Uterus (tissue), 4 donors: Measurements from ENCODE around the gene PTPRG. TPM values are rescaled to one million over a fixed set of nuclear protein-coding genes. Genes with fewer than 3 reads are reported as not detected.

Source experiments
- DNase-seq, 2 donors: peaks; one replicate each; pipeline ENCODE4 v3.0.0-alpha.2; 2019 to 2020
- H3K27ac ChIP-seq, 2 donors: fragments of 200-600 bp; sonication (generic); 1 replicate in 1 of 2; 2 replicates in 1 of 2; pipeline ENCODE4 v1.5.1; 2016 to 2018
- H3K27me3 ChIP-seq, 2 donors: fragments of 200-600 bp; sonication (generic); one replicate each; pipeline ENCODE4 v1.5.1; 2018 to 2019; ENCODE audit warnings: control low read depth in 1 of 2
- H3K36me3 ChIP-seq, 2 donors: fragments of 200-600 bp; sonication (generic); one replicate each; pipeline ENCODE4 v1.5.1; 2019; ENCODE audit warnings: control low read depth in 1 of 2
- H3K4me1 ChIP-seq, 2 donors: fragments of 200-600 bp; sonication (generic); one replicate each; pipeline ENCODE4 v1.5.1; 2018 to 2019; ENCODE audit warnings: control low read depth in 1 of 2
- H3K4me3 ChIP-seq, 2 donors: fragments of 200-600 bp; sonication (generic); 1 replicate in 1 of 2; 2 replicates in 1 of 2; pipeline ENCODE4 v1.5.1; 2018 to 2019; ENCODE audit warnings: mild to moderate bottlenecking in 1 of 2
- H3K9me3 ChIP-seq, 2 donors: fragments of 200-600 bp; sonication (generic); one replicate each; pipeline ENCODE4 v1.5.1; 2019; ENCODE audit warnings: control low read depth in 1 of 2
- CTCF ChIP-seq, 4 experiments: fragments of 200-600 bp in 2 of 4; fragments of 450-650 bp in 2 of 4; sonication (generic) in 2 of 4; IDR thresholded peaks; one replicate each; pipeline ENCODE4 v1.5.1; 2016 to 2019; ENCODE audit warnings: antibody characterized with exemption in 4 of 4, mild to moderate bottlenecking in 2 of 4, moderate library complexity in 1 of 4
- POLR2A ChIP-seq, 2 donors: fragments of 450-650 bp; IDR thresholded peaks; one replicate each; pipeline ENCODE4 v1.6.1; 2016; ENCODE audit warnings: antibody characterized with exemption in 2 of 2, mild to moderate bottlenecking in 1 of 2, moderate library complexity in 1 of 2
- intact Hi-C: fragments of 100-400 bp; cut with DNase I; formaldehyde crosslinking; loops from one replicate; pipeline ENCODE4 v1.15.1; 2023; ENCODE audit warnings: low total_unique reads
- total RNA-seq, 4 donors: library from RNA; depleted of rRNA in 3 of 4; stranded (reverse); fragments of >200 nt in 3 of 4; gene quantifications; one replicate each; pipeline versions ENCODE4 v1.1.0 to v1.2.4, GENCODE V29; 2014 to 2023
- donor health status: DM: yes; HTN: yes; CAD: no.

The PTPRG gene
- total RNA-seq, 4 donors from 2014 or later: 43.5 to 136 (median 62.6) TPM

DNA sequence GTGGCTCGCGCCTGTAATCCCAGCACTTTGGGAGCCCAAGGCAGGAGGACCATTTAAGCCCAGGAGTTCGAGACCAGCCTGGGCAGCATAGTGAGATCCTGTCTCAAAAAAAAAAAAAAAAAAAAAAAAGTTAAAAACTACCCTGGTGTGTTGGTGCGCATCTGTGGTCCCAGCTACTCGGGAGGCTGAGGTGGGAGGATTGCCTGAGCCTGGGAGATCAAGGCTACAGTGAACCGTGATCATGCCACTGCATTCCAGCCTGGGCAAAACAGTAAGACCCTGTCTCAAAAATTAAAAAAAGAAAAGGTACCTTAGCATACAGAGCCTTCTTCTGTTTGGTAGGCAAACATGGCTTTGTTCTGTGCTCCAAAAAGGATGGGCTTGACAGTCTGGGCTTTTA is 57.5 kb downstream of the PTPRG start:
- TF ChIP-seq CTCF (IDR thresholded peaks at IDR 0.05) (no peak), POLR2A (IDR thresholded peaks at IDR 0.05) (no peak)
- no peaks in the 10 kb centered on the region for H3K27me3 ChIP-seq
- no peak for DNase-seq
- H3K27ac ChIP-seq: no peak overlapping the region
- H3K36me3 ChIP-seq: no peaks in the 10 kb centered on the region
- H3K9me3 ChIP-seq: no peaks in the 10 kb centered on the region
- no peak overlapping the region for H3K4me3 ChIP-seq
- no peaks in the 10 kb centered on the region for H3K4me1 ChIP-seq
- intact Hi-C loops: no loop called here

GRCh38 chr3:61620073-61620472 is 58.7 kb downstream of the PTPRG start:
- Histone ChIP-seq H3K36me3 (no peaks in the 10 kb centered on the region), H3K9me3 (no peaks in the 10 kb centered on the region), H3K4me1 (no peaks in the 10 kb centered on the region), H3K4me3 (no peak overlapping the region), H3K27me3 (no peaks in the 10 kb centered on the region), H3K27ac (no peak overlapping the region)
- no peak for TF ChIP-seq POLR2A (IDR thresholded peaks at IDR 0.05)
- TF ChIP-seq CTCF (IDR thresholded peaks at IDR 0.05): no peak
- intact Hi-C loops: no loop called here
- no peak for DNase-seq

DNA sequence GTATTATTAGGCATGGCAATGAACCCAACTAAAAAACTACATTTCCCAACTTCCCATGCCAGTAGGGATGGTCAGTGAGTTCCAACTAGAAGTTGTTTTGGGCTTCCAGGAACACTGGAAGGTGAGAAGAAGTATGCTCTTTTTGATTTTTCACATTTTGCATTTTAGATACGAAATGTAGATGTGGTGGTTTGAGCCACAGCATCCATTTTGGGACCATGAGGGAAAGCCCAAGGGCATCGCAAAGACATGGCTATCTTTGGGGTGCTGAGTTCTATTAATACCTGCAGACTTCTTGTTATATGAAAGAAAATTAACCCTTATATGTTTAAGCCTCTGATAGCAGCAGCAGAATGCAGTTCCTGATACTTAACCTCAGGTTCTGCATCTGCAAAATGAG is 62.9 kb downstream of the PTPRG start:
- H3K36me3 ChIP-seq: no peaks in the 10 kb centered on the region
- TF ChIP-seq POLR2A (IDR thresholded peaks at IDR 0.05) (no peak), CTCF (IDR thresholded peaks at IDR 0.05) (no peak)
- H3K27ac ChIP-seq: no peak overlapping the region
- H3K4me3 ChIP-seq: no peak overlapping the region
- intact Hi-C loops: no loop called here
- H3K4me1 ChIP-seq: no peaks in the 10 kb centered on the region
- H3K27me3 ChIP-seq: no peaks in the 10 kb centered on the region
- no peaks in the 10 kb centered on the region for H3K9me3 ChIP-seq
- DNase-seq: no peak

DNA sequence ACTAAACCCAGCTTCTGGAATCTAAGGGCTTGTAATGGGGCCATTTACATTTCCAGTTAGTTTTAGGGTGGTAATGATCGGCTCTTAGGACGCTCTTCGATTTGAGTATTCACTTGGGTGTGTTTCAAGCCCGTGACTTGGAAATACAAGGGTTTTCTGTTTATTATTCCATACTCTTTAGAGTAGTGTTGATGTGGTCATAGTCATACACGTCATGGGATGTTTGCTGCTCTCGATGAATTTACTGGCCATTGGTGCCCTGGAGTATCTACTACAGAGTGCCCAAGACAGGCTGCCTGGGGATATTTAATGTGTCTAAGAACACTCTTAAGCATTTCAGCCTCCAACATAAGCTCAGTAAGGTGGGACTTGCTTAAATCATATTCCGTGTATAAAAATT is 64.1 kb downstream of the PTPRG start:
- no peak for DNase-seq
- TF ChIP-seq POLR2A (IDR thresholded peaks at IDR 0.05): no peak
- TF ChIP-seq CTCF (IDR thresholded peaks at IDR 0.05): no peak
- intact Hi-C loops: no loop called here
- no peaks in the 10 kb centered on the region for H3K36me3 ChIP-seq
- H3K9me3 ChIP-seq: no peaks in the 10 kb centered on the region
- H3K4me1 ChIP-seq: no peaks in the 10 kb centered on the region
- H3K27ac ChIP-seq: no peak overlapping the region
- no peaks in the 10 kb centered on the region for H3K27me3 ChIP-seq
- no peak overlapping the region for H3K4me3 ChIP-seq

GRCh38 chr3:61626484-61626883 is 65.1 kb downstream of the PTPRG start:
- no peak for TF ChIP-seq CTCF (IDR thresholded peaks at IDR 0.05)
- no peak for TF ChIP-seq POLR2A (IDR thresholded peaks at IDR 0.05)
- no peaks in the 10 kb centered on the region for H3K4me1 ChIP-seq
- intact Hi-C loops: no loop called here
- no peaks in the 10 kb centered on the region for H3K27me3 ChIP-seq
- no peaks in the 10 kb centered on the region for H3K36me3 ChIP-seq
- H3K9me3 ChIP-seq: no peaks in the 10 kb centered on the region
- no peak for DNase-seq
- H3K27ac ChIP-seq: no peak overlapping the region
- no peak overlapping the region for H3K4me3 ChIP-seq
